HepG2 (cell line): ENCODE results near the gene ACSL3.

Experiments used
- CTCF ChIP-seq: sonication (generic); formaldehyde crosslinking; IDR thresholded peaks from 2 replicates; pipeline ENCODE4 v1.5.0; 2020; ENCODE audit warnings: mild to moderate bottlenecking, missing genetic modification reagents, moderate library complexity
- KDM1A ChIP-seq: IDR thresholded peaks from 2 replicates; pipeline ENCODE4 v1.6.1; 2016; ENCODE audit warnings: missing compliant biosample characterization
- PCBP2 ChIP-seq: fragments of 200-400 bp; formaldehyde crosslinking; optimal IDR thresholded peaks from 2 replicates; pipeline ENCODE3; 2018; ENCODE audit warnings: low read length, low read depth; ENCODE audit not compliant: poor library complexity, severe bottlenecking
- PRPF4 ChIP-seq: fragments of 200-400 bp; formaldehyde crosslinking; IDR thresholded peaks from 2 replicates; pipeline ENCODE4 v1.6.1; 2016; ENCODE audit warnings: low read length, low read depth; ENCODE audit not compliant: poor library complexity, severe bottlenecking
- ZBTB1 ChIP-seq: sonication (generic); formaldehyde crosslinking; IDR thresholded peaks from 2 replicates; pipeline ENCODE4 v1.4.0; 2020; ENCODE audit warnings: missing genetic modification reagents, borderline replicate concordance
- ZBTB34 ChIP-seq: sonication (generic); formaldehyde crosslinking; IDR thresholded peaks from 2 replicates; pipeline ENCODE4 v1.8.0; 2022; ENCODE audit warnings: mild to moderate bottlenecking, missing genetic modification reagents
- ZNF17 ChIP-seq: sonication (generic); formaldehyde crosslinking; IDR thresholded peaks from 2 replicates; pipeline ENCODE4 v1.5.0; 2020; ENCODE audit warnings: mild to moderate bottlenecking, missing genetic modification reagents
- ZNF331 ChIP-seq: sonication (generic); formaldehyde crosslinking; IDR thresholded peaks from 2 replicates; pipeline ENCODE4 v1.4.0; 2020; ENCODE audit warnings: missing genetic modification reagents

DNA sequence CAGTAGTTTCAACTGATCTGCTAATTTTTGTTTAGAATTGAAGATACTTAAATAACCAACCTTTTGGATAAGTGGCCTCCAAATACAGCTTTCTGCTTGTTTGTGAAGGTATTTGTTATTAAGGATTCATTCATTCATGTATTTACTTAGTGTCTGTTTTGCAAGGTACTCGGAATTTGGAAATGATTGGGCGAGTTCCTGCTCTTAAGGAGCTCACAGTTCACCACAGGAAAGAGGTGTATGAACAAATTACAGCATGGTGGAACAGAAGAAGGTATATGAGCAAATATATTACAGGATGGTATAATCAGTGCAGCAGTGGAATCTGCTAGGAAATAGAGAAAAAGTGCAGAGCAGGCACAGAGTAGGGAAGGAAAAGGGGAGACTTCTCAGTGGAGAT is 4.5 kb downstream of the ACSL3 start:
- TF ChIP-seq ZBTB1 (CRISPR knock-in tag) (no peak), KDM1A (no peak), CTCF (CRISPR knock-in tag) (no peak), PCBP2 (no peak), ZBTB34 (CRISPR knock-in tag) (no peak), ZNF17 (CRISPR knock-in tag) (no peak), ZNF331 (CRISPR knock-in tag) (no peak), PRPF4 (no peak)
